K562 (cell line): ENCODE data around the gene KCNAB2. TPM values are rescaled to one million over a fixed set of nuclear protein-coding genes. Genes with fewer than 3 reads are reported as not detected.

ENCODE experiments used
- ATAC-seq: fragments of 200-7000 bp; cut with Tn5 transposase; 3 replicates; pipeline ENCODE4 v1.9.1; 2020; ENCODE audit warnings: moderate library complexity
- BruUV-seq: library from RNA; stranded (reverse); fragments of 400-500 nt; replicated peaks from 2 replicates; lab custom pipeline; 2021; lab: Mats Ljungman, UMichigan
- CTCF ChIA-PET: fragments of 300-600 bp; formaldehyde crosslinking; extraction: SDS; loops from one replicate; lab custom pipeline; 2021; ENCODE audit warnings: low intra/inter-chr PET ratio; lab: Yijun Ruan, JAX
- POLR2A ChIA-PET: fragments of 300-600, 350-650 bp; sonication (Branson Sonifier 250); formaldehyde crosslinking; extraction: SDS; loops from one replicate; lab custom pipeline; 2021; ENCODE audit warnings: antibody characterized with exemption, inconsistent platforms; lab: Yijun Ruan, JAX
- DNase-seq, 4 experiments: peaks; one replicate each; pipeline versions ENCODE4 v3.0.0 to v3.0.0-alpha.2; 2011 to 2018; ENCODE audit warnings: low spot score in 3 of 4, mixed read lengths in 3 of 4; ENCODE audit errors: extremely low read depth in 1 of 4
- FAIRE-seq: peaks from 2 replicates; lab custom pipeline; 2011; peaks lifted over from hg19 to GRCh38; lab: Jason Lieb, UNC
- H2AFZ ChIP-seq: 2 replicates; pipeline ENCODE4 v1.6.0; 2011; ENCODE audit warnings: low read depth, low read length, control low read depth, inconsistent platforms
- H3K27ac ChIP-seq: fragments of 200-600 bp; 3 replicates; pipeline ENCODE4 v1.8.0; 2011; ENCODE audit warnings: low read depth, mild to moderate bottlenecking, control low read depth, inconsistent platforms, low read length, moderate library complexity, mixed read lengths; ENCODE audit errors: extremely low read depth
- H3K27me3 ChIP-seq, 2 experiments: fragments of 300-600 bp in 1 of 2; 2 replicates in 1 of 2; 3 replicates in 1 of 2; pipeline versions ENCODE4 v1.6.0 to v1.8.0; 2011; ENCODE audit warnings: inconsistent platforms in 2 of 2, low read length in 2 of 2, mild to moderate bottlenecking in 1 of 2, mixed read lengths in 1 of 2, moderate library complexity in 1 of 2; ENCODE audit not compliant: control insufficient read depth in 2 of 2, insufficient read depth in 2 of 2
- H3K36me3 ChIP-seq: fragments of 300-600 bp; 3 replicates; pipeline ENCODE4 v1.8.0; 2011; ENCODE audit warnings: mild to moderate bottlenecking, low read length, inconsistent platforms; ENCODE audit not compliant: control insufficient read depth, insufficient read depth
- H3K4me1 ChIP-seq, 2 experiments: fragments of 200-600 bp in 1 of 2; replicated peaks in 1 of 2; 2 replicates in 1 of 2; 3 replicates in 1 of 2; pipeline versions ENCODE4 v1.5.1 to v1.8.0; 2011; ENCODE audit warnings: inconsistent platforms in 2 of 2, low read length in 2 of 2, mild to moderate bottlenecking in 1 of 2, mixed read lengths in 1 of 2, moderate library complexity in 1 of 2; ENCODE audit not compliant: control insufficient read depth in 2 of 2, insufficient read depth in 2 of 2
- H3K4me2 ChIP-seq: 2 replicates; pipeline ENCODE4 v1.6.1; 2011; ENCODE audit warnings: low read length, control low read depth, inconsistent platforms, mixed read lengths; ENCODE audit not compliant: insufficient read depth
- H3K4me3 ChIP-seq: fragments of 200-600 bp; sonication (generic), shearing (Covaris generic); 2 replicates; pipeline ENCODE4 v1.5.1; 2016; ENCODE audit warnings: control low read depth, inconsistent platforms
- H3K79me2 ChIP-seq: fragments of 200-600 bp; 3 replicates; pipeline ENCODE4 v1.8.0; 2011; ENCODE audit warnings: low read length, inconsistent platforms; ENCODE audit not compliant: control insufficient read depth, insufficient read depth
- H3K9ac ChIP-seq, 2 experiments: 2 replicates each; pipeline versions ENCODE4 v1.6.0 to v1.6.1; 2011; ENCODE audit warnings: low read depth in 2 of 2, low read length in 2 of 2, control low read depth in 1 of 2, inconsistent platforms in 1 of 2, mild to moderate bottlenecking in 1 of 2, mixed read lengths in 1 of 2; ENCODE audit not compliant: insufficient read depth in 1 of 2
- H3K9me1 ChIP-seq: one replicate; pipeline ENCODE4 v1.6.0; 2011; ENCODE audit warnings: inconsistent platforms, mild to moderate bottlenecking, low read length, moderate library complexity; ENCODE audit not compliant: control insufficient read depth, insufficient read depth
- H3K9me3 ChIP-seq: replicated peaks from 2 replicates; pipeline ENCODE4 v1.5.1; 2011; ENCODE audit warnings: low read depth, low read length, inconsistent platforms; ENCODE audit not compliant: control insufficient read depth, insufficient read depth
- H4K20me1 ChIP-seq: replicated peaks from 2 replicates; pipeline ENCODE4 v1.6.1; 2011; ENCODE audit warnings: low read length, inconsistent platforms, mixed read lengths; ENCODE audit not compliant: control insufficient read depth, insufficient read depth
- C11orf30 ChIP-seq: fragments of 450-650 bp; IDR thresholded peaks from 2 replicates; pipeline ENCODE4 v1.6.1; 2016; ENCODE audit warnings: low read depth, mild to moderate bottlenecking
- CBX3 ChIP-seq, 2 experiments: IDR thresholded peaks; 1 replicate in 1 of 2; 2 replicates in 1 of 2; pipeline ENCODE4 v1.6.1; 2012; ENCODE audit warnings: inconsistent platforms in 2 of 2, low read length in 2 of 2, borderline replicate concordance in 1 of 2, control low read depth in 1 of 2
- JUND ChIP-seq, 2 experiments: IDR thresholded peaks; 2 replicates in 1 of 2; 3 replicates in 1 of 2; pipeline ENCODE4 v1.6.1; 2011; ENCODE audit warnings: borderline replicate concordance in 2 of 2, low read depth in 2 of 2, low read length in 2 of 2, improper control_type of control experiment in 1 of 2, missing biosample characterization in 1 of 2, missing genetic modification characterization in 1 of 2, missing genetic modification reagents in 1 of 2
- LCOR ChIP-seq: sonication (generic); formaldehyde crosslinking; IDR thresholded peaks from 2 replicates; pipeline ENCODE4 v1.8.0; 2022; ENCODE audit warnings: mild to moderate bottlenecking, missing genetic modification reagents
- MEF2D ChIP-seq: conservative IDR thresholded peaks from 2 replicates; pipeline ENCODE4 v1.6.1; 2016; ENCODE audit warnings: low read depth, missing genetic modification characterization, missing compliant biosample characterization
- MYC ChIP-seq, 2 experiments: fragments of 250-450 bp in 1 of 2; sonication (Bioruptor Pico) in 1 of 2; IDR thresholded peaks; 2 replicates each; pipeline versions ENCODE4 v1.5.1 to v1.6.1; 2012 to 2021; ENCODE audit warnings: low read depth in 2 of 2, borderline replicate concordance in 1 of 2, improper control_type of control experiment in 1 of 2, low read length in 1 of 2, mild to moderate bottlenecking in 1 of 2, moderate library complexity in 1 of 2
- NFYB ChIP-seq: IDR thresholded peaks from 2 replicates; pipeline ENCODE4 v1.6.1; 2011; ENCODE audit warnings: mild to moderate bottlenecking, moderate library complexity; ENCODE audit not compliant: insufficient read length; ENCODE audit errors: extremely low read depth
- PHF8 ChIP-seq: fragments of 200-600 bp; sonication (generic); IDR thresholded peaks from 2 replicates; pipeline ENCODE4 v1.6.1; 2012; ENCODE audit warnings: mixed run types, mild to moderate bottlenecking, inconsistent platforms, low read length, moderate library complexity, borderline replicate concordance
- SMC3 ChIP-seq: conservative IDR thresholded peaks from 2 replicates; pipeline ENCODE4 v1.6.1; 2011; ENCODE audit warnings: low read depth, low read length, improper control_type of control experiment; ENCODE audit not compliant: insufficient read depth
- WGBS: fragments of 100-300 bp; shearing (Covaris generic); methylation state at CpG from one replicate; pipeline ENCODE4 v1.1.6; 2016; ENCODE audit warnings: low coverage, mixed read lengths; ENCODE audit not compliant: insufficient coverage; ENCODE audit errors: missing lambda C conversion rate; 5-methylcytosine and 5-hydroxymethylcytosine counted together
- in situ Hi-C: fragments of 300-500 bp; cut with MboI; formaldehyde crosslinking; loops from 4 replicates; pipeline ENCODE4 v1.15.0; 2018; ENCODE audit warnings: inconsistent platforms, mixed read lengths
- intact Hi-C: fragments of 100-400 bp; cut with micrococcal nuclease; formaldehyde crosslinking; loops from 2 replicates; pipeline ENCODE4 v1.14.2; 2022
- polyA plus RNA-seq, 8 experiments: library from polyadenylated mRNA; depleted of rRNA in 4 of 8; stranded (reverse) in 5 of 8; unstranded in 3 of 8; fragments of >200 nt; fragmentation: Nextera tagmentation in 2 of 8; fragmentation: Illumina TruSeq in 1 of 8; extraction: Ambion mirVana in 2 of 8; extraction: Trizol in 1 of 8; gene quantifications; 2 replicates each; pipeline versions ENCODE4 v1.2.1 to v1.2.3, GENCODE V29; 2011 to 2014; ENCODE audit warnings: inconsistent platforms in 1 of 8, missing spikeins in 1 of 8
- total RNA-seq, 7 experiments: library from RNA; depleted of rRNA in 6 of 7; stranded (reverse); fragments of >200 nt in 6 of 7; fragmentation: Illumina TruSeq in 2 of 7; extraction: Trizol in 2 of 7; gene quantifications; 2 replicates each; pipeline versions ENCODE4 v1.2.1 to v1.2.3, GENCODE V29; 2011 to 2021; ENCODE audit warnings: low replicate concordance in 1 of 7
- TF ChIP-seq, protein P1 (sequence below): sonication (generic); formaldehyde crosslinking; IDR thresholded peaks from 2 replicates; pipeline ENCODE4 v1.9.0; 2022; ENCODE audit warnings: mild to moderate bottlenecking, missing genetic modification reagents
- TF ChIP-seq, protein P2 (sequence below), 2 experiments: fragments of 450-650 bp; conservative IDR thresholded peaks; 2 replicates each; pipeline ENCODE4 v1.6.1; 2017; ENCODE audit warnings: mild to moderate bottlenecking in 2 of 2, moderate library complexity in 2 of 2
- TF ChIP-seq, protein P3 (sequence below), 2 experiments: fragments of 250-450 bp in 1 of 2; fragments of 450-650 bp in 1 of 2; sonication (Bioruptor Pico) in 1 of 2; IDR thresholded peaks; 2 replicates each; pipeline versions ENCODE4 v1.6.1 to v1.8.0; 2016 to 2021; ENCODE audit warnings: mild to moderate bottlenecking in 2 of 2, moderate library complexity in 2 of 2, missing compliant biosample characterization in 1 of 2, missing genetic modification characterization in 1 of 2

Gene KCNAB2
- total and polyA plus RNA-seq, 9 of the 15 experiments (the other 6 are each of a cell fraction or from before 2014, with no cell fraction given) = 1.8 to 15.8 (median 7.1) TPM

DNA sequence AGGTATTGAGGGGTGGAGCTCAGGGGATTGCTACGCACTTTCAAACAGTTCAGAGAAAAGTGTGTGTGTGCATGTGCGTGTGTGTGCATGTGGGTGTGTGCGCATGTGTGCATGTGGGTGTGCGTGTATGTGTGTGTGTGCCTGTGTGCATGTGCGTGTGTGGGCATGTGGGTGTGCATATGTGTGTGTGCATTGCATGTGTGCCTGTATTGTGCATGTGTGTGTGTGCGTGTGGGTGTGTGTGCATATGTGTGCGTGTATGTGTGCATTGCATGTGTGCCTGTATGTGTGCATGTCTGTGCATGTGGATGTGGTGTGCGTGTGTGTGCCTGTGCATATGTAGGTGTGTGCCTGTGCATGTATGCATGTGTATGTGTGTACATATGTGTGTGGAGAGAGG, 12.6 kb upstream of the KCNAB2 start (continued):
- no peak for TF ChIP-seq LCOR
- TF ChIP-seq JUND (IDR thresholded peaks at IDR 0.05; ENCODE audit: borderline replicate concordance, low read depth, low read length) = no peak
- no peak for TF ChIP-seq JUND (tag; IDR thresholded peaks at IDR 0.05; ENCODE audit: borderline replicate concordance, low read depth, low read length)

DNA sequence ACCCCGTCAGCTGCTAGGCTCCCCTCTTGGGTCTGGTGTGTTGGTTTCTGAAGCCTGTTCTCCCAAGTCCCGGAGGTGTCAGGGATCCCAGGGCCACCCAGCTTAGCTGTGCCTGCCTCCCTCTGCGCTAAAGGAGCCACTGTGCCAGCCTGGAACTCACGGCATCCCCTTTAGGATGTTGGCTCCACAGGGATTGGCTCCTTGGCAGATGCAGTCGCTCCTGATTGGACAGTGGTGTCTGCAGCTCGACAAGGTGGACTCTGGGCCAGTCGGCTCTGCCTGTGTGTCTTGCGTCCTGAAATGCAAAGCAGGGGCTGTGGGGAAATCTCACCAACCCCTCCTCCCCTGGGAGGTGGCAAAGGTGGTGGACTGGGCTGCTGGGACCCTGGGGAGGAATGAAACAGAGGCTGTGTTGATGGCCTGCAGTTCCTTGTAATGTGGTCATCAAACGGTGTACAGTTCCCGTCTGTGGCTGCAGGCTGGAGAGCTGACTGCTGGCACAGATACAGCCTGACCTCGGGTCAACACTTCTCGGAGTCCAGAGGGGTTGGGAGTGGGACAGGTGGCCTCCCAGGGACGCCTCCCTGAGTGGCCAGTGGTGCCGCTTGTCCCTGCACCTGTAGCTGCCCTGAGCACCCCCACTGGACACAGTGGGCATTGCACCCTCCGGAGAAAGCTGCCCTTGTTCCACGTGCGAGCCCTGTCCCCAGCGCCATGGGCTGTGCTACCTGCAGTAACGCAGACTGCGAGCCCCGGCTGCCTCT, 11.5 kb upstream of the KCNAB2 start:
- 8% methylated on average over 21 of the region's 21 CpGs for WGBS
- Histone ChIP-seq H3K4me3 (no peak overlapping the region), H3K79me2 (no peaks in the 10 kb centered on the region), H2AFZ (no peak overlapping the region), H3K4me2 (peak overlapping the region; percentile 9; the same call in 1 of the 2 replicates), H3K27ac (no peak overlapping the region), H3K9ac (peak overlapping the region in 1 of 2 experiments; percentile 59; a peak in 2 of 4 replicates), H3K9me3 (no peaks in the 10 kb centered on the region), H3K36me3 (no peaks in the 10 kb centered on the region), H3K9me1 (no peaks in the 10 kb centered on the region), H3K4me1 (peaks cover 0 to 22% of the 10 kb centered on the region in 2 experiments; a peak in 2 of 5 replicates), H4K20me1 (peaks cover 49% of the 10 kb centered on the region), H3K27me3 (peaks cover 0 to 7% of the 10 kb centered on the region in 2 experiments; a peak in 2 of 5 replicates)
- ATAC-seq (peak; percentile 97), DNase-seq (peak; percentile 78 to 86 (median 84)), FAIRE-seq (peak; percentile 81)
- intact Hi-C loops = no loop called here
- BruUV-seq = no TSS peak
- CTCF ChIA-PET = no interaction called here
- POLR2A ChIA-PET = interaction anchor here (0.6 to 1.8 kb wide), 10 partner anchors 10 to 250 kb away, joined by 3 to 12 read pairs (median 3); partner anchors contain the start of gene KCNAB2
- in situ Hi-C loops = no loop called here
- TF ChIP-seq SMC3 (0 out of 2 replicates have a peak, but pooled peaks have one; percentile 7), MEF2D (tag) (no peak), MYC (IDR thresholded peaks at IDR 0.05; ENCODE audit: low read depth, low read length) (peak; percentile 80), MYC (CRISPR knock-in tag; IDR thresholded peaks at IDR 0.05; ENCODE audit: borderline replicate concordance, low read depth) (no peak), C11orf30 (no peak), CBX3 (IDR thresholded peaks at IDR 0.05; ENCODE audit: borderline replicate concordance in 1 of 2, low read length in 2 of 2) (0 out of 3 replicates have a peak, but pooled peaks of 1 of the 2 experiments have one; percentile 13), NFYB (peak; percentile 88), PHF8 (no peak)
- TF ChIP-seq, protein P1, sequence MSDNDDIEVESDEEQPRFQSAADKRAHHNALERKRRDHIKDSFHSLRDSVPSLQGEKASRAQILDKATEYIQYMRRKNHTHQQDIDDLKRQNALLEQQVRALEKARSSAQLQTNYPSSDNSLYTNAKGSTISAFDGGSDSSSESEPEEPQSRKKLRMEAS = peak; percentile 84
- TF ChIP-seq, protein P2, sequence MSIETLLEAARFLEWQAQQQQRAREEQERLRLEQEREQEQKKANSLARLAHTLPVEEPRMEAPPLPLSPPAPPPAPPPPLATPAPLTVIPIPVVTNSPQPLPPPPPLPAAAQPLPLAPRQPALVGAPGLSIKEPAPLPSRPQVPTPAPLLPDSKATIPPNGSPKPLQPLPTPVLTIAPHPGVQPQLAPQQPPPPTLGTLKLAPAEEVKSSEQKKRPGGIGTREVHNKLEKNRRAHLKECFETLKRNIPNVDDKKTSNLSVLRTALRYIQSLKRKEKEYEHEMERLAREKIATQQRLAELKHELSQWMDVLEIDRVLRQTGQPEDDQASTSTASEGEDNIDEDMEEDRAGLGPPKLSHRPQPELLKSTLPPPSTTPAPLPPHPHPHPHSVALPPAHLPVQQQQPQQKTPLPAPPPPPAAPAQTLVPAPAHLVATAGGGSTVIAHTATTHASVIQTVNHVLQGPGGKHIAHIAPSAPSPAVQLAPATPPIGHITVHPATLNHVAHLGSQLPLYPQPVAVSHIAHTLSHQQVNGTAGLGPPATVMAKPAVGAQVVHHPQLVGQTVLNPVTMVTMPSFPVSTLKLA (conservative IDR thresholded peaks at IDR 0.05) = peak in 1 of 2 experiments; percentile 51; a peak in 1 of 4 replicates
- TF ChIP-seq, protein P3, sequence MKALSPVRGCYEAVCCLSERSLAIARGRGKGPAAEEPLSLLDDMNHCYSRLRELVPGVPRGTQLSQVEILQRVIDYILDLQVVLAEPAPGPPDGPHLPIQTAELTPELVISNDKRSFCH (CRISPR knock-in tag; IDR thresholded peaks at IDR 0.05) = no peak
- TF ChIP-seq, protein P3 (tag; IDR thresholded peaks at IDR 0.05) = no peak
